ENCODE data around the gene EPYC.

DNA sequence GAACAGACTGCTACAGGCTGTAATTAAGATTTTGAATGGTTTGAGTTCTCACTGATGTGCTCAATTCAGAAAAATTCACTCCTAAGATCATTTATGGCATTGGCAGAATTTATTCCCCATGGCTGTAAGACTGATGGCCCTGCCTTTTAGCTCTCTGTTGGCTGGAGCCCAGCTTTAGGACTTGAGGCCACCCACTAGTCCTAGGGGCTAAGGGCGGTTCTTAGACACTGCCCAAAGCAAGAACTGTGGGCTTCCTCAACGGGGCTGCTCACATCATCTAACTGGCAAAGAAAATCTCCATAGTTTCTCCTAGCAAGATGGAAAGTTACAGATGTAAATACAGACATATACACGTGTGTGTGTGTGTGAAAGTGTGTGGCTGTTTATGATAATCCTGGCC lies 46.4 kb downstream of the EPYC start:
- TF ChIP-seq, protein P1, sequence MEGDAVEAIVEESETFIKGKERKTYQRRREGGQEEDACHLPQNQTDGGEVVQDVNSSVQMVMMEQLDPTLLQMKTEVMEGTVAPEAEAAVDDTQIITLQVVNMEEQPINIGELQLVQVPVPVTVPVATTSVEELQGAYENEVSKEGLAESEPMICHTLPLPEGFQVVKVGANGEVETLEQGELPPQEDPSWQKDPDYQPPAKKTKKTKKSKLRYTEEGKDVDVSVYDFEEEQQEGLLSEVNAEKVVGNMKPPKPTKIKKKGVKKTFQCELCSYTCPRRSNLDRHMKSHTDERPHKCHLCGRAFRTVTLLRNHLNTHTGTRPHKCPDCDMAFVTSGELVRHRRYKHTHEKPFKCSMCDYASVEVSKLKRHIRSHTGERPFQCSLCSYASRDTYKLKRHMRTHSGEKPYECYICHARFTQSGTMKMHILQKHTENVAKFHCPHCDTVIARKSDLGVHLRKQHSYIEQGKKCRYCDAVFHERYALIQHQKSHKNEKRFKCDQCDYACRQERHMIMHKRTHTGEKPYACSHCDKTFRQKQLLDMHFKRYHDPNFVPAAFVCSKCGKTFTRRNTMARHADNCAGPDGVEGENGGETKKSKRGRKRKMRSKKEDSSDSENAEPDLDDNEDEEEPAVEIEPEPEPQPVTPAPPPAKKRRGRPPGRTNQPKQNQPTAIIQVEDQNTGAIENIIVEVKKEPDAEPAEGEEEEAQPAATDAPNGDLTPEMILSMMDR (conservative IDR thresholded peaks at IDR 0.05; ENCODE audit: low read depth in 2 of 2) = no peak
- no peak for TF ChIP-seq POLR2AphosphoS5 (IDR thresholded peaks at IDR 0.05; ENCODE audit: low read depth)
- TF ChIP-seq, protein P2, sequence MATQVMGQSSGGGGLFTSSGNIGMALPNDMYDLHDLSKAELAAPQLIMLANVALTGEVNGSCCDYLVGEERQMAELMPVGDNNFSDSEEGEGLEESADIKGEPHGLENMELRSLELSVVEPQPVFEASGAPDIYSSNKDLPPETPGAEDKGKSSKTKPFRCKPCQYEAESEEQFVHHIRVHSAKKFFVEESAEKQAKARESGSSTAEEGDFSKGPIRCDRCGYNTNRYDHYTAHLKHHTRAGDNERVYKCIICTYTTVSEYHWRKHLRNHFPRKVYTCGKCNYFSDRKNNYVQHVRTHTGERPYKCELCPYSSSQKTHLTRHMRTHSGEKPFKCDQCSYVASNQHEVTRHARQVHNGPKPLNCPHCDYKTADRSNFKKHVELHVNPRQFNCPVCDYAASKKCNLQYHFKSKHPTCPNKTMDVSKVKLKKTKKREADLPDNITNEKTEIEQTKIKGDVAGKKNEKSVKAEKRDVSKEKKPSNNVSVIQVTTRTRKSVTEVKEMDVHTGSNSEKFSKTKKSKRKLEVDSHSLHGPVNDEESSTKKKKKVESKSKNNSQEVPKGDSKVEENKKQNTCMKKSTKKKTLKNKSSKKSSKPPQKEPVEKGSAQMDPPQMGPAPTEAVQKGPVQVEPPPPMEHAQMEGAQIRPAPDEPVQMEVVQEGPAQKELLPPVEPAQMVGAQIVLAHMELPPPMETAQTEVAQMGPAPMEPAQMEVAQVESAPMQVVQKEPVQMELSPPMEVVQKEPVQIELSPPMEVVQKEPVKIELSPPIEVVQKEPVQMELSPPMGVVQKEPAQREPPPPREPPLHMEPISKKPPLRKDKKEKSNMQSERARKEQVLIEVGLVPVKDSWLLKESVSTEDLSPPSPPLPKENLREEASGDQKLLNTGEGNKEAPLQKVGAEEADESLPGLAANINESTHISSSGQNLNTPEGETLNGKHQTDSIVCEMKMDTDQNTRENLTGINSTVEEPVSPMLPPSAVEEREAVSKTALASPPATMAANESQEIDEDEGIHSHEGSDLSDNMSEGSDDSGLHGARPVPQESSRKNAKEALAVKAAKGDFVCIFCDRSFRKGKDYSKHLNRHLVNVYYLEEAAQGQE (IDR thresholded peaks at IDR 0.05; ENCODE audit: unreplicated experiment) = no peak
- no peak for TF ChIP-seq EZH2 (IDR thresholded peaks at IDR 0.05; ENCODE audit: low read depth, unreplicated experiment)
- TF ChIP-seq, protein P3, sequence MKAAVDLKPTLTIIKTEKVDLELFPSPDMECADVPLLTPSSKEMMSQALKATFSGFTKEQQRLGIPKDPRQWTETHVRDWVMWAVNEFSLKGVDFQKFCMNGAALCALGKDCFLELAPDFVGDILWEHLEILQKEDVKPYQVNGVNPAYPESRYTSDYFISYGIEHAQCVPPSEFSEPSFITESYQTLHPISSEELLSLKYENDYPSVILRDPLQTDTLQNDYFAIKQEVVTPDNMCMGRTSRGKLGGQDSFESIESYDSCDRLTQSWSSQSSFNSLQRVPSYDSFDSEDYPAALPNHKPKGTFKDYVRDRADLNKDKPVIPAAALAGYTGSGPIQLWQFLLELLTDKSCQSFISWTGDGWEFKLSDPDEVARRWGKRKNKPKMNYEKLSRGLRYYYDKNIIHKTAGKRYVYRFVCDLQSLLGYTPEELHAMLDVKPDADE (IDR thresholded peaks at IDR 0.05) = no peak
- TF ChIP-seq EZH2phosphoT487 (IDR thresholded peaks at IDR 0.05; ENCODE audit: unreplicated experiment) = no peak
- TF ChIP-seq CREB1 (CRISPR knock-in tag; IDR thresholded peaks at IDR 0.05; ENCODE audit: low read depth) = no peak
- no peak for TF ChIP-seq ZNF331 (CRISPR knock-in tag; IDR thresholded peaks at IDR 0.05; ENCODE audit: low read depth)
- no peak for TF ChIP-seq JUNB (IDR thresholded peaks at IDR 0.05; ENCODE audit: unreplicated experiment)
